Hindlimb muscle (tissue), 1 donor: ENCODE results near the gene CCDC179. TPM values are rescaled to one million over a fixed set of nuclear protein-coding genes. Genes with fewer than 3 reads are reported as not detected.

Experiments used
- DNase-seq: peaks from one replicate; pipeline ENCODE4 v3.0.0-alpha.2; 2013
- polyA plus RNA-seq: library from polyadenylated mRNA; unstranded; fragments of 120-200 nt; gene quantifications from one replicate; pipeline ENCODE4 v1.2.1, GENCODE V29; 2013; ENCODE audit not compliant: insufficient read length

CCDC179 gene
- polyA plus RNA-seq: not detected

DNA sequence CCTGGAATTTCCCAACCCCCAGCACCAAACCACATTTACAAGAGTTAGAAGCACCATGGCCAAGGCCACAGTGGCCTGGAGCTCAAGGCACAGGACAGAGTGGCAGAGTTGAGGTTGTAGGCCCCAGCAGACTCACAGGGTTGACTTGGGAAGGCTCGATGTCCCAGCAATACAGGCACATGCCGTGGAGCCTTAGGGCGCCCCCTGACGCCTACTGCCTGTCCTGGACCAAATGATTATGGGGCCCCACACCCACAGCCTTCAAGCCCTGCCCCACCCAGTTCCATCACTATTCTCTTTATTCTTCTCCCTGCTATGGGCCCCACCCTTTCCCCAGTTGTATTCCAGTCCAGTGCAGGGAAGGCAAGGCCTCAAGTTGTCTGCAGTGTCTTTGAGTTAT lies at the start of gene CCDC179:
TSS of gene CCDC179 (minus strand) at position 234 of the 400 bp plus-strand sequence. CDS start at position 181, 53 bp downstream.
- DNase-seq: no peak

DNA sequence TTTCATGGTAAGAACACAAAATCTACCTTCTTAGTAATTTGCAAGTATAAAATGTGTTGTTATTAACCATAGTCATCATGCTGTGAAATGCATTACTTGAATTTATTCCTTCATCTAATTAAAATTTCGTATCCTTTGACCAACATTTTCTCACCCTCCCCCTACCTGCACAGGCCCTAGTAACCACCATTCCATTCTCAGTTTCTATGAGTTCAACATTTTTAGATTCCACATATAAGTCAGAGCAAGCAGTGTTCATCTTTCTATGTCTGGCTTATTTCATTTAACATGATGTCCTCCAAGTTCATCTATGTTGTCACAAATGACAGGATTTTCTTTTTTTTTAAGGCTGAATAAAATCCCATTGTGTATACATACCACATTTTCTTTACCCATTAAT lies 43.5 kb upstream of the CCDC179 start:
- DNase-seq: no peak

- DNase-seq: no peak
These were observed 41.3 kb upstream of the CCDC179 start for GRCh38 chr11:22901603-22902002.

- no peak for DNase-seq
These were observed 40.7 kb upstream of the CCDC179 start for GRCh38 chr11:22900764-22901486.

DNA sequence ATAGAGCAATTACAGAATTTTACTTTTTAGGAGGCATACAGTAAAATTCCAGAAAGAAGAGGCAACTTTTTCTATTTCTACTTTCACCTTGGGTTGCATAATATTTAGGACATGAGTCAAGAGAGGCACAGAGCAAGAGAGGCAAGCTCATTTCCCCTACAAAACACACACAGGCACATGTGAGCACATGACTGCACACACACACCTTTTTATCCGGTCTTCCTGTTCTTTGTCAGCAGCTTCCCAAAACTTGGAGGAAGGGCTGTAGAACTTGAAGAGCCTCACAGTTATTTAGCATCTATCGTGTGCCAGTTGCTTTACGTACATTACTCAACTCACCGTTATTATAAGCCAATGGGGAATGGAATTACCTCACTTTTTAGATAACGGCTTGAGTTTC lies 37.8 kb upstream of the CCDC179 start:
- DNase-seq: no peak

DNA sequence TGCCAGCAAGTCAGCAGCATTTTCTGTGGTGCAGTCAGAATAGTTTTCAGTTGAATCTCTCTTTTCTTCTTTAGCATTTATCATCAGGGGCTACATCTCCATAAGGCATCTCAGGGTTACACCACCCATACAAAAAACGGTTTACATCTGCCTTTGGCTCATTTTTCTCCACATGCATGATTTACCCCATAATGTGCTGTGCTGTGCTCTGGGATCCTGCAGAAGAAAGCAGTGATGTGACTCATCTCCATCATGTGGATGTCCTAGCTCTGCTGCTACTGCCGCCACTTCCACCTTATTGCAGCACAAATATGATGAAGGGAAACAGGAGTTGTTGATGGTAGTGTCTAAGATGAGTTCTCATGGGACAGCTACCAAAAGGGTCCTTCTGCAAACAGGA lies 30.0 kb upstream of the CCDC179 start:
- DNase-seq: no peak

DNA sequence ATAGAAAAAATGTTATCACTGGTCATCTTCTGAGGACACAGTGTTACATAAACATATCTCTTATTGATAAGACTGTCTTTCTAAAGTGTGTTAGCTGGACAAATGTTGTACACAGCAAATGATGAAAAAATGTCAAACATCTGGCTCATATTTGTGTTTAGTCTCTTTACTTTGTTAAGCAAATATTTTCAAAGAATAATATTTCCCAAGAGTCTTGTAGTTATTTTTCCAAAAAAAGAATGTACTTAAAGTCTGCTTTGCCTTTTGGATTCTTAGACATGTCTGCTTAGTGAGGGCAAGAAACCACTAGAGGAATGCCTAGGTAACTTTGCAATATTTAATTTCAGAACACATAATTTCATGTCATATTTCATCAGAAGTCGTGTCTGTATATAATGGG lies 23.9 kb upstream of the CCDC179 start:
- DNase-seq: no peak

GRCh38 chr11:22879630-22880029 lies 19.4 kb upstream of the CCDC179 start:
- no peak for DNase-seq

DNA sequence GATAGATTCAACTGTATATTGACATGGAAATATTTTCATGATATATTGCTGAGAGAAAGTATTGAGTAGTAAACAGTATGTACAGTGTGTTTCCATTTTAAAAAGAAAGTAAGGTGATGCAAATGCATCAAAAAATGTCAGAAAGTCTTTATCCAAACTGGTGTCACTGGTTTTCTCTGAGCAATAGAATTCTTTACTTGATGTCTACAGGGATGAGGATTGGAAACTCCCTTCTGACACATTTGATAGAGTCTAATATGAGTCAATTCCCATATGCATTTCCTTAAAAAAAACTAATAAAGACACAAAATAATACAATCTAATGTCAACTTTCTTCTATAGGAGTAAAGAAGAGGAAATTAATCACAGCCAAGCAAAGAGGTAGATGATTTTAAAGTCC lies 18.3 kb upstream of the CCDC179 start:
- DNase-seq: no peak

DNA sequence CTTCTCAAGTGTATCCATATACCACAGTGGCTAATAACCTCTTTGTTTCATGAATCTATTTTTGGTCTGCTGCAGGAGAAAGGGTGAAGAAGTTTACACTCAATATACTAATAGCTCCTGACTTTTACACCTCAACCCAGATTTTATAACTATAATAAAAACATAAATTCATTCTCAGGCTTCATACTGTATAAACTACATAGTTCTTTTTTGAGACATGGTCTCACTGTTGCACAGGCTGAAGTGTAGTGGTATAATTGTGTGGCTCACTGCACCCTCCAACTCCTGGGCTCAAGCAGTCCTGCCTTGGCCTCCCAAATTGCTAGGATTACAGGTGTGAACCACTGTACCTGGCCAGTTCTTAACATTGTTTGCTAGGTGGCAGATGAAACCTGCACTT lies 17.8 kb upstream of the CCDC179 start:
- DNase-seq: no peak

GRCh38 chr11:22875869-22876473 lies 15.7 kb upstream of the CCDC179 start:
- DNase-seq: peak; percentile 80

GRCh38 chr11:22869325-22869724 lies 9.1 kb upstream of the CCDC179 start:
- DNase-seq: no peak

- no peak for DNase-seq
These were observed 518 bp downstream of the CCDC179 start for GRCh38 chr11:22859756-22860155.

- DNase-seq: no peak
These were observed 8.8 kb downstream of the CCDC179 start for GRCh38 chr11:22851477-22851876.

- no peak for DNase-seq
These were observed 13.5 kb downstream of the CCDC179 start for GRCh38 chr11:22846726-22847125.

DNA sequence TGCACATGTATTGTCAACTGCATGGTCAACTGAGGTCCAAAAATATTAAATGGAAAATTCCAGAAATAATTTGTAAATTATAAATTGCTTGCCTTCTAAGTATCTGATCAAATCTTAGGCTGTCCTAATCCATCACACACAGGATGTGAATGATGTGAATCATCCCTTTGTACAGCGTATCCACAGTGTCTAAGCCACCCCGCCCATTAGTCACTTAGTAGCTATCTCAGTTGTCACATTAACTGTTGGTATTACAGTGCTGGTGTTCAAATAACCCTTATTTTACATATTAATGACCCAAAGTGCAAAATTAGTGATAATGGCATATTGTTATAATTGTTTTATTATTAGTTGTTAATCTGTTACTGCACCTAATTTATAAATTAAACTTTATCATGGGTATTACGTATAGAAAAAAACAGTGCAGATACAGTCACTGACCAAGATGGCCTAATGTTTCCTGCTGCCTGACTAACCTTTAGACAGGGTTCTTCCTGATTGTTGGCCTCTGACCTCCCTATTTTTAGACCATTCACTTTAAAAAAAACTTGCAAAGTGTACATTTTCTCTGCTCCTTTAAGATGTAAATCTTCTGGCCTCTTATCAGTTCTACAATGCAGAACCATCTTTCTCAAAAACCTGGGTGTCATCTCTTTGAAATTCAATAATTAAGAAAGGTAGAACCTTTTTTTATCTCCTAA lies 27.8 kb downstream of the CCDC179 start:
- DNase-seq: no peak

- DNase-seq: no peak
These were observed 30.2 kb downstream of the CCDC179 start for GRCh38 chr11:22830082-22830414.

DNA sequence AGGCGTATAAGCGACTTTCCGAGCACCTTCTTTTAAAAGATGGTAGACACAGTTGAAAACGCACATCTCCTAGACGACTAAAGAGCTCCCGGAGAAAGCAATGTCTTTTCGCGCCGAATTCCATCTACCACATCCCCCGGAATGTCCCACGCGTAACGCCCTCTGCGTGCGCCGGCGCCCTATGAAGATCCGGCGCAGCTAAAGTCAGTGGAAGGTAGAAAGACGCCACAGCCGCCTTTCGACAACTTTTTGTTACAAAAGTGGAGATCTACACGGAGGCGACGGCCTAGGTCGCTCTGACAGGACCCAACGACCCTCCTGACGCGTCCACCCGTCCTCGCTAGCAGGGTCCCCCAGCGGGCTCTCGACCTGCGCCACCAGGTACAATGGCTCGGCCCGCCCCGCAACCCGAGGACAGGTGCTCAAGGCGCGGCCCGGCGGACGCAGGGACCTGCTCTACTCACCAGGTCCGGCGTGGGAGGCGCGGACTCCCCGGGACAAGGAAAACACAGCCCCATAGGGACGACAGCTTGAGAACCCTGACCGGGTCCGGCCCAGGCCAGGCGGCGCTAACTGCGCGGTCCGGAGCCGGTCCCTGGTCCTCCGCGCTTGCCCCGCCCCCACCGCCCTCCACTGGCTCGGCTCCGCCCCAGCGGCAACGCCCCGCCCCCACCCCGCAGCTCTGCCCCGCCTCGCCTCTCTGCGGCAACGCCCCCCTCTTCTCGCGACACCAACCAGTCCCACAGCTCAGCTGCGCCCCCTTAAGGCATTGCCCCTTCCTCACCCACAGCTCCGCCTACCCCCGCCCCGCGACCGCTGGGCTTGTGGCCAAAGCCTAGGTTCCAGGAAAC lies 30.8 kb downstream of the CCDC179 start, which contains the start of gene SVIP:
TSS of gene SVIP (minus strand) at position 571 of the 851 bp plus-strand sequence. CDS start at position 518, 53 bp downstream.
- peak; percentile 83 for DNase-seq

DNA sequence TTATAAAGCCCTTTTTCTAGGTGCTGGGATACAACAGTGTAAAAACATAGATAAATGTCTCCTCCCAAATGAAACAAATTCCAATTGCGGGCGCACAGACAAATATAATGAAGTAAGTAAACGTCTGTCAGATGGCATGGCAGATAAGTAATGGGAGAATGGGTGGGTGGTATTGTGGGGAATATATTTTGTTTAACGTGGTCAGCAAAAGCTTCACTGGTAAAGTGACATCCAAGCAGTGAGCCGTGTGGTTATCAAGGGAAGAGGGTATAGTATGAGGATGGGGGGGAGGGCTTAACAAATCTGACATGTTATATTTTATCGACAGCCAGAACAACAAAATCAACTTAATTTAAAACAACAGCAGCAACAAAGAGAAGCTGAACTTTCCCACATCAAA lies 31.9 kb downstream of the CCDC179 start:
- DNase-seq: no peak

DNA sequence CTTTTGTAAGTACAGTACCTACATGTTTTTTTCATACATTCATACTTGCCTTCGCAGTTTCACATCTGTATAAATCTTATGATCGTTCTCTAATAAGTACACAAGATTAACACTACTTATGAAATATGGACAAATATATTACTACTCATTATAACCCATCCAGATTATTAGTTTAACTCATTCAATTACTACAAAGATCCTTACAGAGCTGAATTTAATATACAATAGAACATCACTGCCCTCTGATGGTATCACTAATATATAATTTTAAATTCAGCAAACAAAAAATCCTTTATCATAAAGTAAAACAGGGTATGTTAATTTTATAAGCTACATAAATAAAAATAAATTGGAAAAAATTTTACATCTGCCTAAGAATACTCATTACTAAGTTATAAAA lies 38.1 kb downstream of the CCDC179 start:
- no peak for DNase-seq

GRCh38 chr11:22809893-22810292 lies 50.4 kb downstream of the CCDC179 start:
- no peak for DNase-seq

- DNase-seq: peak; percentile 22
These were observed 51.6 kb downstream of the CCDC179 start for GRCh38 chr11:22808571-22809197.
